Fibroblast of lung (primary cell): ENCODE measurements around the gene DPAGT1. TPM values are rescaled to one million over a fixed set of nuclear protein-coding genes. Genes with fewer than 3 reads are reported as not detected.
A peak's percentile ranks its signal among the peaks of the same experiment; 100 is the strongest.

ENCODE experiments used
- DNase-seq, 2 donors: peaks; one replicate each; pipeline versions ENCODE4 v3.0.0 to v3.0.0-alpha.2; 2010; ENCODE audit warnings: low read depth in 2 of 2
- H2AFZ ChIP-seq: 2 replicates; pipeline ENCODE4 v1.5.1; 2012; ENCODE audit warnings: low read length, control low read depth, inconsistent platforms
- H3K27ac ChIP-seq: 2 replicates; pipeline ENCODE4 v1.5.1; 2011; ENCODE audit warnings: low read length, control low read depth; ENCODE audit not compliant: insufficient read depth
- H3K27me3 ChIP-seq: 2 replicates; pipeline ENCODE4 v1.5.1; 2011; ENCODE audit warnings: mild to moderate bottlenecking, low read length; ENCODE audit not compliant: control insufficient read depth, insufficient read depth
- H3K36me3 ChIP-seq: 2 replicates; pipeline ENCODE4 v1.5.1; 2011; ENCODE audit warnings: low read length; ENCODE audit not compliant: control insufficient read depth, insufficient read depth
- H3K4me1 ChIP-seq: 2 replicates; pipeline ENCODE4 v1.5.1; 2011; ENCODE audit warnings: low read length; ENCODE audit not compliant: control insufficient read depth, insufficient read depth; ENCODE audit errors: extremely low read depth
- H3K4me2 ChIP-seq: 2 replicates; pipeline ENCODE4 v1.5.1; 2011; ENCODE audit warnings: low read length, control low read depth; ENCODE audit not compliant: insufficient read depth; ENCODE audit errors: extremely low read depth
- H3K4me3 ChIP-seq, 4 experiments: fragments of 200-600 bp in 1 of 4; sonication (generic) in 1 of 4; replicated peaks in 1 of 4; 2 replicates each; pipeline ENCODE4 v1.5.1; 2011 to 2016; ENCODE audit warnings: low read length in 4 of 4, low read depth in 3 of 4, mild to moderate bottlenecking in 3 of 4, control low read depth in 2 of 4, inconsistent platforms in 1 of 4, mixed read lengths in 1 of 4; ENCODE audit not compliant: insufficient read depth in 1 of 4; ENCODE audit errors: control extremely low read depth in 1 of 4
- H3K79me2 ChIP-seq: 2 replicates; pipeline ENCODE4 v1.5.1; 2012; ENCODE audit warnings: mild to moderate bottlenecking, low read length, inconsistent platforms; ENCODE audit not compliant: control insufficient read depth, insufficient read depth
- H3K9ac ChIP-seq: 2 replicates; pipeline ENCODE4 v1.5.1; 2011; ENCODE audit warnings: mild to moderate bottlenecking, low read length, control low read depth; ENCODE audit not compliant: insufficient read depth
- H3K9me3 ChIP-seq: 2 replicates; pipeline ENCODE4 v1.5.1; 2012; ENCODE audit warnings: low read depth, low read length; ENCODE audit not compliant: control insufficient read depth, insufficient read depth
- H4K20me1 ChIP-seq: 2 replicates; pipeline ENCODE4 v1.5.1; 2011; ENCODE audit warnings: low read length; ENCODE audit not compliant: control insufficient read depth, insufficient read depth; ENCODE audit errors: extremely low read depth
- CTCF ChIP-seq, 2 donors: IDR thresholded peaks in 1 of 2; conservative IDR thresholded peaks in 1 of 2; 1 replicate in 1 of 2; 2 replicates in 1 of 2; pipeline ENCODE4 v1.5.1; 2011 to 2012; ENCODE audit warnings: low read length in 2 of 2, control low read depth in 1 of 2, inconsistent platforms in 1 of 2, low read depth in 1 of 2, mild to moderate bottlenecking in 1 of 2
- EZH2 ChIP-seq: IDR thresholded peaks from 2 replicates; pipeline ENCODE4 v1.5.1; 2012; ENCODE audit warnings: low read length, control low read depth, mild to moderate bottlenecking; ENCODE audit errors: missing control alignments
- polyA plus RNA-seq, 2 donors: library from polyadenylated mRNA; depleted of rRNA in 1 of 2; stranded (reverse) in 1 of 2; unstranded in 1 of 2; fragments of >200 nt; gene quantifications; 2 replicates each; pipeline ENCODE4 v1.2.1, GENCODE V29; 2011 to 2012; ENCODE audit warnings: missing spikeins in 1 of 2
- total RNA-seq: library from RNA; depleted of rRNA; stranded (reverse); fragments of >200 nt; gene quantifications from 2 replicates; pipeline ENCODE4 v1.2.1, GENCODE V29; 2014

The DPAGT1 gene
- total and polyA plus RNA-seq, 2 donors (not counting 1 experiment from before 2014, with no cell fraction given) = 14.5 to 44.9 TPM

- H4K20me1 ChIP-seq = no peaks in the 10 kb centered on the region
- H3K4me2 ChIP-seq = peak overlapping the region; percentile 91
- no peaks in the 10 kb centered on the region for H3K9me3 ChIP-seq
- no peak for TF ChIP-seq CTCF (conservative IDR thresholded peaks at IDR 0.05 in 1 of 2, IDR thresholded peaks at IDR 0.05 in 1 of 2; ENCODE audit: low read depth in 1 of 2, low read length in 2 of 2)
- no peak for TF ChIP-seq EZH2
- H3K27ac ChIP-seq = no peak overlapping the region
- DNase-seq = no peak
- peaks cover 9% of the 10 kb centered on the region for H3K79me2 ChIP-seq
- peak overlapping the region; percentile 61 to 76 (median 70) for H3K4me3 ChIP-seq
- H3K27me3 ChIP-seq = no peaks in the 10 kb centered on the region
- H3K36me3 ChIP-seq = peaks cover 6% of the 10 kb centered on the region
- H3K4me1 ChIP-seq = peaks cover 12% of the 10 kb centered on the region
- no peak overlapping the region for H3K9ac ChIP-seq
- H2AFZ ChIP-seq = no peak overlapping the region
Measured at GRCh38 chr11:119108857-119109221, 7.2 kb upstream of the DPAGT1 start.

- no peak overlapping the region for H3K27ac ChIP-seq
- no peak for DNase-seq
- H3K36me3 ChIP-seq = peaks cover 6% of the 10 kb centered on the region
- H3K4me1 ChIP-seq = peaks cover 12% of the 10 kb centered on the region
- peak overlapping the region; percentile 78 for H3K9ac ChIP-seq
- peak overlapping the region; percentile 91 for H3K4me2 ChIP-seq
- peaks cover 9% of the 10 kb centered on the region for H3K79me2 ChIP-seq
- peak overlapping the region; percentile 61 to 76 (median 70) for H3K4me3 ChIP-seq
- no peaks in the 10 kb centered on the region for H3K9me3 ChIP-seq
- TF ChIP-seq CTCF (conservative IDR thresholded peaks at IDR 0.05 in 1 of 2, IDR thresholded peaks at IDR 0.05 in 1 of 2; ENCODE audit: low read depth in 1 of 2, low read length in 2 of 2) (no peak), EZH2 (no peak)
- no peaks in the 10 kb centered on the region for H4K20me1 ChIP-seq
- no peak overlapping the region for H2AFZ ChIP-seq
- H3K27me3 ChIP-seq = no peaks in the 10 kb centered on the region
Measured at GRCh38 chr11:119108146-119108856, 6.6 kb upstream of the DPAGT1 start.

GRCh38 chr11:119107538-119108145 is 6.0 kb upstream of the DPAGT1 start:
- Histone ChIP-seq H3K4me1 (peaks cover 12% of the 10 kb centered on the region), H3K36me3 (peaks cover 3% of the 10 kb centered on the region), H3K79me2 (peaks cover 9% of the 10 kb centered on the region), H3K4me2 (peak overlapping the region; percentile 91), H2AFZ (peak overlapping the region; percentile 42), H4K20me1 (no peaks in the 10 kb centered on the region), H3K27me3 (no peaks in the 10 kb centered on the region), H3K9ac (peak overlapping the region; percentile 78), H3K9me3 (no peaks in the 10 kb centered on the region), H3K4me3 (peak overlapping the region; percentile 61 to 76 (median 70)), H3K27ac (peak overlapping the region; percentile 32)
- TF ChIP-seq CTCF (conservative IDR thresholded peaks at IDR 0.05 in 1 of 2, IDR thresholded peaks at IDR 0.05 in 1 of 2; ENCODE audit: low read depth in 1 of 2, low read length in 2 of 2) (no peak), EZH2 (no peak)
- DNase-seq = no peak
